ENCODE data around the gene IFI35.
"Not testable (repeated sequence)": the region's sequence is repeated elsewhere in the genome, so short reads cannot be mapped to it uniquely, and the experiment has no call there.

The IFI35 gene

GRCh38 chr17:43024407-43025289 lies 18.1 kb downstream of the IFI35 start, which contains the start of gene RND2:
RND2 (plus strand) TSS chr17:43025231; CDS start chr17:43025348, 117 bp downstream.
- DNase-seq: peak; percentile 93

GRCh38 chr17:43025290-43025657 lies 18.7 kb downstream of the IFI35 start:
- peak; percentile 50 for DNase-seq

- no peak for DNase-seq
Measured at GRCh38 chr17:43025766-43026537, 19.4 kb downstream of the IFI35 start.

DNA sequence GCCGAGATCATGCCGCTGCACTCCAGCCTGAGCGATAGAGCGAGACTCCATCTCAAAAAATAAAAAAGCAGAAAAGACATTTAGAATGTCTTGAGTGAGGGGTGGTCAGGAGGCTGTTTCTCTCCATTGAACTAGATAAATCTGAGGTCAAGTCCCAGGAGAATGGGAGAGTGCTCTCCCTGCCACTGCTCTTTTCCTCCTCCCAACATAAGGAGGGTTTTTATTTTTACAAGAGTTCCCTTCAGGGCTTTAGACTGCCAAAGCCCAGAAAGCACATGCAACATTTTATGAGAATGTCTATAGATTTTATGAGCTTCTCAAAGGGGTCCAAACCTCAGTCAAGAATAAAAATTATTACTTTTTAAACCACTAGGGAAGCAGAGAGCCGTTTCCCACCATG lies 20.0 kb downstream of the IFI35 start:
- no peak for DNase-seq

GRCh38 chr17:43027091-43028032 lies 20.8 kb downstream of the IFI35 start:
- DNase-seq: no peak

DNA sequence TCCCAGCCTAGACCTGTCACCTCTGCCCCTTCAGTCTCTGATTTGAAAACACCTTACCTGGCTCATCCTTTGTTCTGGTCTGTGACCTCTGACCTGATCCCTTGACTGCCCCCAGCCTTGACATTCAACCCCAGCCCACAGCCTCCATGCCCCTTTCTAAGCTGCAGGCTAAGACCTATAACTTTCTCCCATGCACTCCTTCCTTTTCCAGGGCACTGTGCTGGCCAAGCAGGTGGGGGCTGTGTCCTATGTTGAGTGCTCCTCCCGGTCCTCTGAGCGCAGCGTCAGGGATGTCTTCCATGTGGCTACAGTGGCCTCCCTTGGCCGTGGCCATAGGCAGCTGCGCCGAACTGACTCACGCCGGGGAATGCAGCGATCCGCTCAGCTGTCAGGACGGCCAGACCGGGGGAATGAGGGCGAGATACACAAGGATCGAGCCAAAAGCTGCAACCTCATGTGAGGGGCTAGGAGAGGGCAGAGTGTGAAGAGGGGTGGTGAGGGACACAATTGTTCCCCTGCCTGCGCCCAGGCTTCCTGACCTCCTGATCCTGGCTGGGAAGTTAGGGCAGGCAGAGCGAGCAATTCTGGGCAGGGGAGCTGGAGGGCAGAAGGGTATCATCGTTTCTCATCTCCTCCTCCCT lies 21.8 kb downstream of the IFI35 start:
- DNase-seq: no peak

DNA sequence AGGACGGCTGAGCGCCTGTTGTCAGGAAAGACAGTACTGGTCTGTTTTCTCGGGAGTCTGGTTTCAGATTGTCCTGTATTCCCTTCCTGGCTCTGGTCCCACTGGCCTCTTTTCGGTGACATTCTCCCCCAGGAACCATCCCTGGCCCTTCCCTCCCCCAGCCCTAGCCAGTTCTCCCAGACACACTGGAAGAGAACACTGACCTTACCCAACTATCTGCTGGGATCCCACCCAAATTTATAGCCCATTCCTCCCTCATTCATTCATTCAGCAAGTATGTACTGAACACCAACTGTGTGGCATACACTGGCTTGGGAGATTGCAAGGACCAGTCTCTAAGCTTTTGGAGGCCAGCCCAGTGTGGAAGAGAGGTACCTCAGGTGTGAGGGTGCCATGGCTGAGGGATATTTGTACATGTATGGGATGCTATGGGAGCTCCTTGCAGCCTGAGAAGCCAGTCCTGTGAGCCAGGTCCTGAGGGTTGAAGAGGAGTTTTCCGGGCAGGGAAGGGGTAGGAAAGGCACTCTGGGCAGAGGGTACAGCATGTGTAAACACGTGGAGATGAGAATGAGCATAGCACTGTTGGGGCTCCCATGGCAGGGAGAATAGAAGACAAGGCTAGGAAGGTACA lies 23.7 kb downstream of the IFI35 start:
- no peak for DNase-seq

- no peak for DNase-seq
Measured at GRCh38 chr17:43031666-43032065, 25.1 kb downstream of the IFI35 start.

- DNase-seq: peak; percentile 88
Measured at GRCh38 chr17:43033948-43034881, 27.6 kb downstream of the IFI35 start.

GRCh38 chr17:43034894-43035293 lies 28.3 kb downstream of the IFI35 start:
- DNase-seq: no peak

GRCh38 chr17:43039646-43040045 lies 33.1 kb downstream of the IFI35 start:
- DNase-seq: no peak

GRCh38 chr17:43040655-43041054 lies 34.1 kb downstream of the IFI35 start:
- DNase-seq: no peak

- DNase-seq: no peak
Measured at GRCh38 chr17:43042025-43042628, 35.5 kb downstream of the IFI35 start.

DNA sequence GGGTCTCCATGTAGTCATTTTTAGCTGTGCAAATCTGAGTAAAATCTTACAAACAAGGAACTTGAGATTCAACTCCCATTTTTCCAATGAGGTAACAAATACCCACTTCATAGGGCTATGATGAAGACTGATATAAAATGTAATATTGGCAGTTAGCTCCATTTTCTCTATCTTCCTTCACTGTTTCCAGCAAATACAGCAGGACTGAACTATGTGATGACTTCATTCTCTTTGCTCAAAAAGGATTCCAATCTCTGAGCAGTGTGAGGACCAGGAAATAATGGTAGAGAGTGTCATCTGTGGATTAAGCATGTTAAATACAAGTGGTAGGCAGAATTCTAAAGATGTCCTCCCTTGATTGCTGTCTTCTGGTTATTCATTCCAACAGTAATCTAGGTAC lies 36.7 kb downstream of the IFI35 start:
- no peak for DNase-seq

- DNase-seq: no peak
Measured at GRCh38 chr17:43044024-43044423, 37.4 kb downstream of the IFI35 start.

DNA sequence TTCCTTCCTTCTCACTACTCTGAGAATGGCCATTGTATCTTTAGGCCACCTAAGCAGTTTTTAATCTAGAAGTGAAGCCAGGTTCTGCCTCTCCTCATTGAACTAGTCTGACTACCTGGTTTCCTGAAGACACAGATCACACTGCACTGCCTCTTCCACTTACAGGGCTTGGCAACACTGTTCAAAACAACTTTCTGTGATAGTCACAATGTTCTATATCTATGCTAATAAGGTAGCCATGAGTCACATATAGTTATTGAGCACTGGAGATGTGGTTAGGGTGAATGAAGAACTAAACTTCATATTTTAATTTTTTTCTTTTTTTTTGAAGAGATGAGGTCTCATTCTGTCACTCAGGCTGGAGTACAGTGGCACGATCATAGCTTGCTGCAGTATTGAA lies 45.4 kb downstream of the IFI35 start:
- no peak for DNase-seq

- DNase-seq: not testable (repeated sequence)
Measured at GRCh38 chr17:43053008-43053407, 46.4 kb downstream of the IFI35 start.

DNA sequence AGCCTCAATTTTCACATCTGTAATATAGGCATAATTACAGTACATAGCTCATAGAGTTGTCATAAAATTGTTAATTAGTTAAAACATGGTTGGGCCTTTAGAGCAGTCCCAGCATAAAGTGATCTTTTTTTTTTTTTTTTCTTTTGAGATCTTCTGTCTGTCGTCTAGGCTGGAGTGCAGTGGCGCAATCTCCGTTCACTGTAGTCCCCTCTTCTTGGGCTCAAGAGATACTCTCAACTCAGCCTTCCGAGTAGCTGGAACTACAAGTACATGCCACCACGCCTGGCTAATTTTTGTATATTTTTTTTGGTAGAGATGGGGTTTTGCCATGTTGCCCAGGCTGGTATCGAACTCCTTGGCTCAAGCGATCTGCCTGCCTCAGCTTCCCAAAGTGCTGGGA lies 49.5 kb downstream of the IFI35 start:
- DNase-seq: no peak

GRCh38 chr17:43062984-43063638 lies 56.5 kb downstream of the IFI35 start:
- DNase-seq: no peak
